DND-41 (cell line): ENCODE results near the gene NRXN3.

Experiments used
- ATAC-seq: fragments of 200-7000 bp; cut with Tn5 transposase; 3 replicates; pipeline ENCODE4 v1.9.1; 2021; ENCODE audit warnings: low read depth; ENCODE audit not compliant: insufficient read depth
- DNase-seq: peaks from one replicate; pipeline ENCODE4 v3.0.0-alpha.2; 2020
- H2AFZ ChIP-seq: 2 replicates; pipeline ENCODE4 v1.6.0; 2012; ENCODE audit warnings: low read depth, low read length
- H3K27ac ChIP-seq: 2 replicates; pipeline ENCODE4 v1.5.1; 2012; ENCODE audit warnings: low read length, inconsistent platforms
- H3K27me3 ChIP-seq: fragments of 200-600 bp; sonication (generic); 2 replicates; pipeline ENCODE4 v1.6.0; 2012; ENCODE audit warnings: low read length, mild to moderate bottlenecking, inconsistent platforms; ENCODE audit not compliant: insufficient read depth, poor library complexity
- H3K36me3 ChIP-seq: 2 replicates; pipeline ENCODE4 v1.5.1; 2012; ENCODE audit warnings: low read length, inconsistent platforms; ENCODE audit not compliant: insufficient read depth
- H3K4me1 ChIP-seq: 2 replicates; pipeline ENCODE4 v1.5.1; 2012; ENCODE audit warnings: mild to moderate bottlenecking, low read length; ENCODE audit not compliant: insufficient read depth
- H3K4me2 ChIP-seq: 2 replicates; pipeline ENCODE4 v1.6.0; 2012; ENCODE audit warnings: mild to moderate bottlenecking, moderate library complexity, low read length, inconsistent platforms; ENCODE audit not compliant: insufficient read depth
- H3K4me3 ChIP-seq, 2 experiments: fragments of 200-600 bp in 1 of 2; shearing (Covaris generic) in 1 of 2; 2 replicates each; pipeline ENCODE4 v1.5.1; 2012 to 2016; ENCODE audit warnings: inconsistent platforms in 2 of 2, low read length in 2 of 2, mild to moderate bottlenecking in 2 of 2, low read depth in 1 of 2, moderate library complexity in 1 of 2
- H3K79me2 ChIP-seq: 2 replicates; pipeline ENCODE4 v1.6.0; 2012; ENCODE audit warnings: low read length, inconsistent platforms; ENCODE audit not compliant: insufficient read depth
- H3K9ac ChIP-seq: 2 replicates; pipeline ENCODE4 v1.6.0; 2012; ENCODE audit warnings: low read depth, mild to moderate bottlenecking, inconsistent platforms, low read length, moderate library complexity
- H3K9me3 ChIP-seq: 2 replicates; pipeline ENCODE4 v1.5.1; 2012; ENCODE audit warnings: low read length, moderate library complexity, mild to moderate bottlenecking, inconsistent platforms; ENCODE audit not compliant: insufficient read depth, severe bottlenecking
- H4K20me1 ChIP-seq: 2 replicates; pipeline ENCODE4 v1.6.0; 2012; ENCODE audit warnings: low read length; ENCODE audit not compliant: insufficient read depth
- EZH2 ChIP-seq: IDR thresholded peaks from 3 replicates; pipeline ENCODE4 v1.6.1; 2012; ENCODE audit warnings: borderline replicate concordance, low read depth, mild to moderate bottlenecking, moderate library complexity, low read length, inconsistent platforms; ENCODE audit not compliant: severe bottlenecking
- TF ChIP-seq, protein P1 (sequence below): IDR thresholded peaks from 2 replicates; pipeline ENCODE4 v1.5.1; 2012; ENCODE audit warnings: borderline replicate concordance, low read length, moderate library complexity, mild to moderate bottlenecking; ENCODE audit not compliant: poor library complexity, severe bottlenecking; ENCODE audit errors: extremely low read depth

The NRXN3 gene

DNA sequence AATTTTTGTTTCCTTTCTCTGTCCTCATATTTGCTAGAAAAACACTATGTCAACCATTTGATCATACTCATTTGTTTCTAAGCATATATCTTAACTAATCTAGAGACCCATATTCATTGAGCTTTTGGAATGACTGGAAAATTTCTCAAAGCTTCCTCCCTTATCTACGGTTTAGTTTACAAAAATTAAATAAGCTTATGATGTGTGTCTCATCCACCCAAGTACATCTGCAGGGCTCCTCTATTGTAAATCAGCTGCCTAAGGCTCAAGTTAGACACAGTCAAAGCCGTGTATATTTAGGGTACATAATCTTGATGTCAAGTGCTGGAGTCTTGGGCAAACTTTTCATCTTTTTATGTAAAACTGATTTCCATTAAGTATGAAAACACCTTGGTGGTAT is 1670.7 kb downstream of the NRXN3 start:
- no peak overlapping the region for H3K27ac ChIP-seq
- no peaks in the 10 kb centered on the region for H3K27me3 ChIP-seq
- H3K4me3 ChIP-seq = no peak overlapping the region
- H3K36me3 ChIP-seq = no peaks in the 10 kb centered on the region
- no peaks in the 10 kb centered on the region for H4K20me1 ChIP-seq
- no peak overlapping the region for H3K9ac ChIP-seq
- H2AFZ ChIP-seq = no peak overlapping the region
- no peaks in the 10 kb centered on the region for H3K79me2 ChIP-seq
- H3K4me1 ChIP-seq = no peaks in the 10 kb centered on the region
- no peak for ATAC-seq
- no peaks in the 10 kb centered on the region for H3K9me3 ChIP-seq
- no peak overlapping the region for H3K4me2 ChIP-seq
- DNase-seq = no peak
- TF ChIP-seq EZH2 = no peak
- TF ChIP-seq, protein P1, sequence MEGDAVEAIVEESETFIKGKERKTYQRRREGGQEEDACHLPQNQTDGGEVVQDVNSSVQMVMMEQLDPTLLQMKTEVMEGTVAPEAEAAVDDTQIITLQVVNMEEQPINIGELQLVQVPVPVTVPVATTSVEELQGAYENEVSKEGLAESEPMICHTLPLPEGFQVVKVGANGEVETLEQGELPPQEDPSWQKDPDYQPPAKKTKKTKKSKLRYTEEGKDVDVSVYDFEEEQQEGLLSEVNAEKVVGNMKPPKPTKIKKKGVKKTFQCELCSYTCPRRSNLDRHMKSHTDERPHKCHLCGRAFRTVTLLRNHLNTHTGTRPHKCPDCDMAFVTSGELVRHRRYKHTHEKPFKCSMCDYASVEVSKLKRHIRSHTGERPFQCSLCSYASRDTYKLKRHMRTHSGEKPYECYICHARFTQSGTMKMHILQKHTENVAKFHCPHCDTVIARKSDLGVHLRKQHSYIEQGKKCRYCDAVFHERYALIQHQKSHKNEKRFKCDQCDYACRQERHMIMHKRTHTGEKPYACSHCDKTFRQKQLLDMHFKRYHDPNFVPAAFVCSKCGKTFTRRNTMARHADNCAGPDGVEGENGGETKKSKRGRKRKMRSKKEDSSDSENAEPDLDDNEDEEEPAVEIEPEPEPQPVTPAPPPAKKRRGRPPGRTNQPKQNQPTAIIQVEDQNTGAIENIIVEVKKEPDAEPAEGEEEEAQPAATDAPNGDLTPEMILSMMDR = no peak

DNA sequence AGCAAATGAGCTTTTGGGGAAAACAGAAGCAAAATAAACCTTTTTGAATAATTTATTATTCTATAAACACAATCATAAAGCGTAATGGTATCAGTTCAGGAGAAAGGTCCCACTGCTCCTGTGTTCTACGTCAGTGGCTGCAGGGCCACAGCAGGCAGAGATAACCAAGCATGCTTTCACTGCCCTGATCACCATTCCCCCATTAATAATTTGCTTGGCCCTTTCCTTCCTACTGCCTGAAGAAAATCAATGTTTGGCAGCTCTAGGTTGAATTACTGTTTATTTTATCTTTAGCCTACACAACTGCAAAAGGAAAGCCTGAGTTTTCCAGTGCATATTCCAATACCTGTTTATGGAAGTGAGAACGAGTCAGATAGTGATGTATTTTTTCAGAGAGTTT is 1671.3 kb downstream of the NRXN3 start:
- Histone ChIP-seq H4K20me1 (no peaks in the 10 kb centered on the region), H3K36me3 (no peaks in the 10 kb centered on the region), H3K4me3 (no peak overlapping the region), H3K9me3 (no peaks in the 10 kb centered on the region), H2AFZ (no peak overlapping the region), H3K79me2 (no peaks in the 10 kb centered on the region), H3K4me1 (no peaks in the 10 kb centered on the region), H3K27ac (no peak overlapping the region), H3K4me2 (no peak overlapping the region), H3K27me3 (no peaks in the 10 kb centered on the region), H3K9ac (no peak overlapping the region)
- TF ChIP-seq EZH2 = no peak
- TF ChIP-seq, protein P1 = no peak
- DNase-seq (no peak), ATAC-seq (no peak)

DNA sequence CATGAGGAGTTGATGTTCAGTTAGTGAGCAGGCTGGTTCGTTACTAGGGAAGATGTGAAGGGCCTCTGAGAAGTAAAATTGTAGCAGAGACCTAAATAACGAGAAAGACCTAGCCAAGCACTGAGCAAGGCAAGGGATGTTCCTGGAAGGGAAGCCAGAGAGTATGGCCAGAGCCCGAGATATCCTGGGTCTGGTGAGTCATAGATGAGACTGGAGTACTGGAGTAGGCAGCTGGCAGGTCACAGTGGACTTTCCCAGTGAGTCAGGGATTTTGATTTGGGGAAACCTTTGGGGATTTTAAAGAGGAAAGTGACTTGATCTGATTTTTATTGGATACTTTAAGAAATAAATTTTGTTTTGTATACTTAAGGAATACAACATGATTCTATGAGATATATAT is 1672.1 kb downstream of the NRXN3 start:
- no peaks in the 10 kb centered on the region for H4K20me1 ChIP-seq
- no peaks in the 10 kb centered on the region for H3K79me2 ChIP-seq
- H3K27ac ChIP-seq = no peak overlapping the region
- TF ChIP-seq EZH2 = no peak
- TF ChIP-seq, protein P1 = no peak
- ATAC-seq (no peak), DNase-seq (no peak)
- no peak overlapping the region for H3K9ac ChIP-seq
- H3K9me3 ChIP-seq = no peaks in the 10 kb centered on the region
- H3K36me3 ChIP-seq = no peaks in the 10 kb centered on the region
- no peak overlapping the region for H3K4me3 ChIP-seq
- H2AFZ ChIP-seq = no peak overlapping the region
- H3K4me1 ChIP-seq = no peaks in the 10 kb centered on the region
- no peak overlapping the region for H3K4me2 ChIP-seq
- H3K27me3 ChIP-seq = no peaks in the 10 kb centered on the region
